Natural killer cell (primary cell): ENCODE results near the gene ZSCAN16. TPM values are rescaled to one million over a fixed set of nuclear protein-coding genes. Genes with fewer than 3 reads are reported as not detected.
"Not testable (repeated sequence)": the region's sequence is repeated elsewhere in the genome, so short reads cannot be mapped to it uniquely, and the experiment has no call there.

ENCODE experiments used
- ATAC-seq, 3 donors: fragments of 150-1000 bp in 2 of 3; fragments of 200-7000 bp in 1 of 3; cut with Tn5 transposase; 1 replicate in 1 of 3; 2 replicates in 2 of 3; pipeline ENCODE4 v1.10.0; 2021; ENCODE audit warnings: mild to moderate bottlenecking in 2 of 3, moderate library complexity in 2 of 3
- DNase-seq, 2 donors: peaks; one replicate each; pipeline versions ENCODE4 v3.0.0 to v3.0.0-alpha.2; 2013 to 2021; ENCODE audit warnings: mixed read lengths in 1 of 2
- H3K27ac ChIP-seq: one replicate; pipeline ENCODE4 v1.5.1; 2013; ENCODE audit warnings: mild to moderate bottlenecking, low read length
- H3K27me3 ChIP-seq: one replicate; pipeline ENCODE4 v1.6.1; 2013; ENCODE audit warnings: low read length; ENCODE audit not compliant: control insufficient read depth, insufficient read depth
- H3K36me3 ChIP-seq: one replicate; pipeline ENCODE4 v1.6.1; 2013; ENCODE audit warnings: low read length; ENCODE audit not compliant: control insufficient read depth, insufficient read depth
- H3K4me1 ChIP-seq: one replicate; pipeline ENCODE4 v1.6.1; 2013; ENCODE audit warnings: low read length; ENCODE audit not compliant: control insufficient read depth, insufficient read depth
- H3K4me3 ChIP-seq: one replicate; pipeline ENCODE4 v1.5.1; 2013; ENCODE audit warnings: low read length
- H3K9me3 ChIP-seq: one replicate; pipeline ENCODE4 v1.6.1; 2013; ENCODE audit warnings: low read length; ENCODE audit not compliant: control insufficient read depth, insufficient read depth
- H3K27ac Mint-ChIP-seq, 2 donors: one replicate each; pipeline ENCODE4 v1.8.0; 2022; ENCODE audit warnings: mild to moderate bottlenecking in 2 of 2, mixed read lengths in 2 of 2, moderate library complexity in 1 of 2
- H3K27me3 Mint-ChIP-seq, 2 donors: one replicate each; pipeline ENCODE4 v1.8.0; 2022; ENCODE audit warnings: low read depth in 2 of 2, mixed read lengths in 2 of 2
- H3K36me3 Mint-ChIP-seq: one replicate; pipeline ENCODE4 v1.8.0; 2022; ENCODE audit warnings: mixed read lengths
- H3K4me1 Mint-ChIP-seq, 2 donors: one replicate each; pipeline ENCODE4 v1.8.0; 2022; ENCODE audit warnings: mixed read lengths in 2 of 2
- H3K4me3 Mint-ChIP-seq: one replicate; pipeline ENCODE4 v1.8.0; 2022; ENCODE audit warnings: mild to moderate bottlenecking, moderate library complexity, mixed read lengths
- H3K9me3 Mint-ChIP-seq, 2 donors: one replicate each; pipeline ENCODE4 v1.8.0; 2022; ENCODE audit warnings: mixed read lengths in 2 of 2
- CTCF ChIP-seq: fragments of 200-600 bp; IDR thresholded peaks from one replicate; pipeline ENCODE4 v1.8.0; 2022; ENCODE audit warnings: antibody characterized with exemption
- WGBS: methylation state at CpG from one replicate; pipeline ENCODE4 v1.1.7; 2013; ENCODE audit warnings: missing lambda C conversion rate; ENCODE audit not compliant: insufficient coverage; 5-methylcytosine and 5-hydroxymethylcytosine counted together
- intact Hi-C: fragments of 100-400 bp; cut with micrococcal nuclease; formaldehyde crosslinking; loops from one replicate; pipeline ENCODE4 v1.14.2; 2022
- total RNA-seq, 4 donors: library from RNA; stranded (reverse); fragments of 120-200 nt in 1 of 4; gene quantifications; one replicate each; pipeline versions ENCODE4 v1.2.3 to v1.2.4, GENCODE V29; 2013 to 2022

Gene ZSCAN16
- total RNA-seq, 3 donors from 2014 or later (not counting 1 experiment from before 2014, with no cell fraction given): 7.7 to 9.1 (median 7.8) TPM

GRCh38 chr6:28089054-28089453, 35.4 kb upstream of the ZSCAN16 start:
- 98% methylated on average over 5 of the region's 5 CpGs for WGBS
- no peaks in the 10 kb centered on the region for H3K27me3 ChIP-seq
- peaks cover 3% of the 10 kb centered on the region for H3K9me3 ChIP-seq
- no peak overlapping the region for H3K4me3 Mint-ChIP-seq
- H3K27ac Mint-ChIP-seq: no peak overlapping the region
- peaks cover 8% of the 10 kb centered on the region for H3K4me1 ChIP-seq
- no peak overlapping the region for H3K27ac ChIP-seq
- H3K27me3 Mint-ChIP-seq: peaks cover 6 to 7% of the 10 kb centered on the region in 2 donors
- peaks cover 7 to 15% of the 10 kb centered on the region in 2 donors for H3K9me3 Mint-ChIP-seq
- TF ChIP-seq CTCF: no peak
- ATAC-seq (no peak), DNase-seq (no peak)
- no peak overlapping the region for H3K4me3 ChIP-seq
- H3K36me3 ChIP-seq: no peaks in the 10 kb centered on the region
- H3K4me1 Mint-ChIP-seq: no peaks in the 10 kb centered on the region
- H3K36me3 Mint-ChIP-seq: peaks cover 20% of the 10 kb centered on the region
- intact Hi-C loops: no loop called here

DNA sequence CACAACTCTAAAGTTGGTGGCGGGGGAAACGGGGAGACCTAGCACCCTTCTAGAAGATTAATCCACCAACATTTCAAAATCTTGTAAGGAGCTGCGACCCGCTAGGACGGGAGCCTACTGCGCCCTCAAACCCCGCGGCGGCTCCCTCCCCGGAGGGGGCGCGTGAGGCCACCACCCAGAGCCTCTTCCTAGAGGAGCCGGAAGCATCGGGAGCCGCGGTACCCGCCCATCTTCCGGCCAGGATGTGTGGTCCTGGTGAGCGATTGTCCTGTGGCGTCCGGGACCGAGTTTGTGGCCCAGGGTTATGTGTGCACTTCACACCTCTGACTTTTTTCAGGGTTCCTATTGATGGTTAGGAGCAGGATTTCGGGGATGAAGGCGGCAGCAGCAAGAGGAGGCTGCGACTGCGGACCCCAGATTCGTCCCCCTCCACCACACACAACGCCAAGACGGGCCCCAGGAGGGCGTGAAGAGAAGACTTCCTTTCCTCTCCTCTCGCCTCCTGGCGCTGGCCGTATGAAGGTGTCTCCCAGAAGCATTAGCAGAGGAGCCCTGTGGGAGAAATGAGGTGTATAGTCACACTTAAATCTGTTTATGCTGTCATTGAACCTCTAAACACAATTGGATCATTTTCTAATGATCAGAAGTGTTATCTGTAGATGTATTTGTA, 33.4 kb upstream of the ZSCAN16 start:
- DNase-seq: no peak
- Mint-ChIP-seq H3K4me3 (peak overlapping the region; percentile 35), H3K9me3 (peaks cover 7 to 15% of the 10 kb centered on the region in 2 donors), H3K4me1 (no peaks in the 10 kb centered on the region), H3K36me3 (peaks cover 20% of the 10 kb centered on the region), H3K27ac (no peak overlapping the region), H3K27me3 (peaks cover 8 to 9% of the 10 kb centered on the region in 2 donors)
- H3K27ac ChIP-seq: no peak overlapping the region
- peaks cover 8% of the 10 kb centered on the region for H3K4me1 ChIP-seq
- ATAC-seq: peak in 1 of 3 donors; percentile 32
- intact Hi-C loops: no loop called here
- WGBS: 48% methylated on average over 29 of the region's 33 CpGs
- H3K36me3 ChIP-seq: no peaks in the 10 kb centered on the region
- H3K9me3 ChIP-seq: peaks cover 3% of the 10 kb centered on the region
- H3K27me3 ChIP-seq: no peaks in the 10 kb centered on the region
- no peak overlapping the region for H3K4me3 ChIP-seq
- TF ChIP-seq CTCF: no peak

- not testable (repeated sequence) for H3K4me1 ChIP-seq, H3K9me3 ChIP-seq, H3K36me3 Mint-ChIP-seq, H3K27ac ChIP-seq, H3K36me3 ChIP-seq, H3K9me3 Mint-ChIP-seq, H3K4me3 ChIP-seq, H3K27ac Mint-ChIP-seq, ATAC-seq, H3K27me3 ChIP-seq, DNase-seq
- Mint-ChIP-seq H3K27me3 (peaks cover 27% of the 10 kb centered on the region in 2 donors), H3K4me1 (peaks cover 11 to 12% of the 10 kb centered on the region in 2 donors), H3K4me3 (peak overlapping the region; percentile 10)
- intact Hi-C loops: loop anchor here (5.0 kb wide), 1 partner anchor 35 kb away; no protein-coding TSS in a partner anchor
- WGBS: 93% methylated on average over 6 of the region's 7 CpGs
Observed at GRCh38 chr6:28102222-28102621, 22.2 kb upstream of the ZSCAN16 start.

- peaks cover 11 to 12% of the 10 kb centered on the region in 2 donors for H3K4me1 Mint-ChIP-seq
- H3K4me3 ChIP-seq, DNase-seq, H3K4me1 ChIP-seq, H3K36me3 ChIP-seq, H3K27ac Mint-ChIP-seq, H3K27ac ChIP-seq, H3K9me3 ChIP-seq, H3K36me3 Mint-ChIP-seq, ATAC-seq, H3K27me3 ChIP-seq, H3K9me3 Mint-ChIP-seq: not testable (repeated sequence)
- H3K4me3 Mint-ChIP-seq: peak overlapping the region; percentile 10
- intact Hi-C loops: loop anchor here (5.0 kb wide), 1 partner anchor 35 kb away; no protein-coding TSS in a partner anchor
- peaks cover 26 to 27% of the 10 kb centered on the region in 2 donors for H3K27me3 Mint-ChIP-seq
Observed at GRCh38 chr6:28102699-28103098, 21.7 kb upstream of the ZSCAN16 start.
